Activated naive CD8-positive, alpha-beta T cell treated with anti-CD3 and anti-CD28 coated beads, Interleukin-2, amount 50 U/mL, for 16 hours (primary cell): Measurements from ENCODE around the gene CHD9.
"Not testable (repeated sequence)": the region's sequence is repeated elsewhere in the genome, so short reads cannot be mapped to it uniquely, and the experiment has no call there.

Source experiments
- DNase-seq: peaks from one replicate; pipeline ENCODE4 v3.0.0-alpha.2; 2020; ENCODE audit warnings: low read depth, low spot score

The CHD9 gene

GRCh38 chr16:53261276-53261675, 206.5 kb downstream of the CHD9 start:
- no peak for DNase-seq

DNA sequence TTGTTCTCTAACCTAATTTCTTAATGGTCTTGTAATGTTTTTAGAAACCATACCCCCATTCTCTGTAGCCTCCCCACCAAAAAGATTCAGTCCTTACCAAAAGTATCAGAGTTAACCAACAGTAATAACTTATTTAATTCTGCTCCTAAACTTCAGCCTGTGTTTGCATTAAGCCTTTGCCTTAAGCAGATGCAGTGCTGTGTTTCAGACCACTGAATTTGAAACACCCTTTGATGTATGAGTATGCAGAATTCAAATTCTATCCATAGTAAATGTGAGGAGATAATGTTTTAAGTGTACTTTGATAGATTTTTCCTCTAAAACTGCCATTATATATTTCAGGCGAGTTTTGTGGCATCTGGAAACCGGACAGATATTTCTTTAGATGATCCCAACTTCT, 207.9 kb downstream of the CHD9 start:
- no peak for DNase-seq

GRCh38 chr16:53266156-53266555, 211.4 kb downstream of the CHD9 start:
- no peak for DNase-seq

- DNase-seq = not testable (repeated sequence)
Observed at GRCh38 chr16:53278498-53278897, 223.7 kb downstream of the CHD9 start.

- DNase-seq = no peak
Observed at GRCh38 chr16:53281280-53281679, 226.5 kb downstream of the CHD9 start.

DNA sequence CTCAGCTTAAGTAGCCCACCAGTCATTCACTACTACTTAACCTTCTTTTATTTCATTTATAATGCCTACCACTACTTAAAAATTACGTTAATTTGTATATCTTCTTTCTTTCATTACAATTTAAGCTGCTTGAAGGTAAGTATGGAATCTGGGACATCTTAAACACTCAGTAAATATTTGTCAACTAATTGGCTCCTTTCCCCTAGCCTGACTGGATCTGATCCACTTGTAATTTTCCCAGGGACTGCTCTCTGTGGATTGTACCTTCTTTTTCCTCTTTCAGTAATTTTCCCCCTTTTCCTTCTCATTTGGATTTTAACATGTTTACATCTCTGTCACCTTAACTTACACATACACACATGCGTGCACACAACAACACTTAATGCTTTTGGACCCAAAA, 227.1 kb downstream of the CHD9 start:
- no peak for DNase-seq

DNA sequence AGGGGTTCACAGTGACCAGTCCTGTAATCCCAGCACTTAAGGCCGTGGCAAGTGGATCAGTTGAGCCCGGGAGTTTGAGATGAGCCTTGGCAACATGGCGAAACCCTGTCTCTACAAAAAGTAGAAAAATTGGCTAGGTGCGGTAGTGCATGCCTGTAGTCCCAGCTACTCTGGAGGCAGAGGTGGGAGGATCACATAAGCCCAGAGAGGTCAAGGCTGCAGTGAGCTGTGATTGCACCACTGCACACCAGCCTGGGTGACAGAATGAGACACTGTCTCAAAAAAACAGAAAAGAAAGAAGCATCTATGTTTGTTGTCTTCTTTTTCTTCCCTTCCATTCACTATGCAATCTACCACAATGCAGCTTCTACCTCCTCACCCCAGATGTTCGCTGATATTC, 227.5 kb downstream of the CHD9 start:
- DNase-seq = no peak

GRCh38 chr16:53282975-53283946, 228.5 kb downstream of the CHD9 start:
- no peak for DNase-seq

DNA sequence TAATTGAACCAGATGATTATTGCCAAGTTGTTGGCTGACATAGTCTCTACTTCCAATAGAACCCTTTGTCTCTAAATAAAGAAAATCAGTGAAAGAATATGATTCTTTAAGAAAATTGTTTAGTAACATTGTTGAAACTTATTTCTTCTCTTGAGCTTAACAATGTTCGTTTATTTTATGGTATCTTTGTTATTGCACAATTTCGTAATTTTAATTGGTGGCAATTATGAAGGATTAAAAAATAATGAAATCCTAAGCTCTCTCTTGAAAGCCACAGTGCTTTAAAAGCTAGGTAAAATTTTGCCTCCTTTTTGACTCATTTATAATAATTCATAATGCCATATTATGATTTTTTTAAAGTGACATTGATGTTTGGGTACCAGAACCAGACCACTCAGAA, 230.4 kb downstream of the CHD9 start:
- no peak for DNase-seq

- DNase-seq = no peak
Observed at GRCh38 chr16:53290520-53290919, 235.7 kb downstream of the CHD9 start.

GRCh38 chr16:53291757-53292392, 237.1 kb downstream of the CHD9 start:
- no peak for DNase-seq

DNA sequence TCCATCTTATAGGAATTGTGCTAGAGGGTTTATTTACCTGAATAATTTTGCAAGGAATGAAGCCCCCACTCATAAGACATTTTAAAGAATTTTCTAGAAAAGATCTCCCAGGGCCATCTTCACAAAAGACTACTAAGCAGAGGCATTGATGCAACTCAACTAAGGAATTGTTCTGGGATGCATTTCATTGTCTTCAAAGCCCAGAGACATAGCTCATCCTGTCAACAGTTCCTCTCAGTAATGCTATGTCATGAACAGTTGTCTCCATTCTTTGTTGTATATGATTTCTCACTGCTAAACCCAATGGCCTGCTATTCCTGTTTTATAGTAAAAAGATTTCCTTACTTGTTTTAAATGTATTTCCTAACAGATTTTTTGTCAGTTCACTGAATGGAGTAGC, 242.7 kb downstream of the CHD9 start:
- no peak for DNase-seq

- DNase-seq = no peak
Observed at GRCh38 chr16:53304334-53304733, 249.5 kb downstream of the CHD9 start.

DNA sequence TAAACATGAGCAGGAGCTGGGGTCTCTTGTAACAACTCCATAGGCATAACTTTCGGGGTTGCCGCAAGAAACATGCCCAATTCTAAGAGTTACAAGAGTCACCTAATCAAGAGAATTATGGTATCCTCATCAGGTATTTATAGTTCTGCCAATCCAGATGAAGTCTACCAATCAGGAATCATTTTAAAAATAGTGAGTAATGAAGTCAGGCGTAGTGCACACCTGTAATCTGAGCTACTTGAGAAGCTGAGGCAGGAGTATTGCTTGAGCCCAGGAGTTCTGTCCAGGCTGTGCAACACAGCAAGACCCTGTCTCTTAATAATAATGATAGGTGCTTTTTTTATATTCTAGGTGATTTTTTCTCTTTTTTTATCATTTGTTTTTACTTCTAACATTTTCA, 251.0 kb downstream of the CHD9 start:
- DNase-seq = no peak

GRCh38 chr16:53309457-53309856, 254.7 kb downstream of the CHD9 start:
- no peak for DNase-seq

- no peak for DNase-seq
Observed at GRCh38 chr16:53320992-53321391, 266.2 kb downstream of the CHD9 start.

DNA sequence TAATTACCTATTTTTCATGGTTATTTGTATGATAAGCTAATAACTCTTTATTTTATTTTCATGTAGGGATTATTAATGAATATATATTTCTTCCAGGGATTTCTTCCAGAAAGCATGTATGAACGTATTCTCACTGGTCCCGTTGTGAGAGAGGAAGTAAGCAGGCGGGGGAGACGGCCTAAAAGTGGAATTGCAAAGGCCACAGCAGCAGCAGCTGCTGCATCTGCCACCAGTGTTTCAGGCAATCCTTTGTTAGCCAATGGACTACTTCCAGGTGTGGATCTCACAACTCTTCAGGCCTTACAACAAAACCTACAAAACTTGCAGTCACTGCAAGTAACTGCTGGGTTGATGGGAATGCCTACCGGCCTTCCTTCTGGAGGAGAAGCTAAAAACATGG, 269.1 kb downstream of the CHD9 start:
- DNase-seq = no peak

- not testable (repeated sequence) for DNase-seq
Observed at GRCh38 chr16:53330991-53331390, 276.2 kb downstream of the CHD9 start.

GRCh38 chr16:53334581-53334980, 279.8 kb downstream of the CHD9 start:
- no peak for DNase-seq

DNA sequence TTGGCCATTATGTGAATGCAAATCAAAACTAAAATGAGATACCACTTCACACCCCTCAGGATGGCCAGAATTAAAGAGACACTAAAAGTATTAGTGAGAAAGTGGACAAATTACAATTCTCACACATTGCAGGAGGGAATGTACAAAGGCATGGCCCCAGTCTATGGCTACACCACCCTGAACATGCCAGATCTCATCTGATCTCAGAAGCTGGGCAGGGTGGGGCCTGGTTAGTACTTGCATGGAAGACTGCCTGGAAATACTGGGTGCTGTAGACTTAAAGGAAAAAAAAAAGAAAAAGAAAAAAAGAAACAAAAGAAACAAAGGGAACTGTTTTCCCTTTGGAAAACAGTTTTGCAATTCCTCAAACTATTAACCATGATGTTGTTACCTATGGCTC, 282.5 kb downstream of the CHD9 start:
- no peak for DNase-seq

- DNase-seq = no peak
Observed at GRCh38 chr16:53341792-53342191, 287.0 kb downstream of the CHD9 start.

DNA sequence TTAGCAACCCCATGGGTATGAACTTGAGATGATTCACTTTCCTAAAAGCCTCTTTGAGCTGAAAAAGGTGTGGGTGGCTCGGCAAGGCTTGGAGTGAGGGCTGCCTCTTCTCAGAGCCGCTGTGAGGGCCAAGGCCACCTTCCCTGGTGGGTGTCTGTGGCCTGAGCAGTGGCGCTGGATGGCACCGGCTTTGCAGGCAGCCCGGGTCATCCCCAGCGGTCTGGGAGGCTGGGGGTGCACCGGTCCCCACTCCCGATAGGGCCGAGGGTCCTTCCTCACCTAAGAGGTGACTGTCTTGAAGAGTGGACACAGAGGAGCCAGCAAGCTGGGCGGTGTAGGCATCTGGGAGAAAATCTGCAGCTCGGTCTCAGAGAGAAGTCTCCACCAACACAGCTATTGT, 300.3 kb downstream of the CHD9 start:
- no peak for DNase-seq
